GM12892 (cell line): Measurements from ENCODE around the gene ATP2A2.
"Not testable (repeated sequence)": the region's sequence is repeated elsewhere in the genome, so short reads cannot be mapped to it uniquely, and the experiment has no call there.

Source experiments
- POLR2A ChIP-seq: IDR thresholded peaks from 2 replicates; pipeline ENCODE4 v1.6.1; 2011; ENCODE audit warnings: low read depth, low read length, control low read depth
- TAF1 ChIP-seq: IDR thresholded peaks from 2 replicates; pipeline ENCODE4 v1.6.1; 2011; ENCODE audit warnings: low read depth, mild to moderate bottlenecking, control low read depth, low read length, borderline replicate concordance

DNA sequence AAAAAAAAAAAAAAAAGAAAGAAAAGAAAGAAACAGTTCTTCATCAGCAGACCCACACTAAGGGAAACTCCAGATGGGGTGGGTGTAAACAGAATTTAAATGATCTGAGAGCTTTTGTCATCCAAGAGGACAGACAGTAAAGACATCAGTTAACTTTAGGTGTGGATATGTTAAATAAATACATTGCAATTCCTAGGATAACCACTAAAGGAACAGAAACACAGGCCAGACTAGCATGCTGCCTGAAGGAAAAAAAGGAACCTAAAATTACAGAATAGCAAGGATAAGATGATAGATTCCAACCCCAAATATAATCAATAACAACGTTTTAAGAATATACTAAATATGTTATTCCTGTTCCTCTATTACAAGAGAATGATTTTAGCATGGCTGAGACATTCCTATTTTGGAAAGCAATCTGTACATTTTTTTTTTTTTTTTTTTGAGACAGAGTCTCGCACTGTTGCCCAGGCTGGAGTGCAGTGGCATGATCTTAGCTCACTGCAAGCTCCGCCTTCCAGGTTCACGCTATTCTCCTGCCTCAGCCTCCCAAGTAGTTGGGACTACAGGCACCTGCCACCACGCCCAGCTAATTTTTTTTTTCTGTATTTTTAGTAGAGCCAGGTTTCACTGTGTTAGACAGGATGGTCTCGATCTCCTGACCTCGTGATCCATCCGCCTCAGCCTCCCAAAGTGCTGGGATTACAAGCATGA is 77.5 kb downstream of the ATP2A2 start:
- not testable (repeated sequence) for TF ChIP-seq POLR2A, TAF1
